ENCODE results near the gene DDX17.
A peak's percentile ranks its signal among the peaks of the same experiment; 100 is the strongest.
"Not testable (repeated sequence)": the region's sequence is repeated elsewhere in the genome, so short reads cannot be mapped to it uniquely, and the experiment has no call there.

Gene DDX17

GRCh38 chr22:38477585-38477984 is 28.5 kb downstream of the DDX17 start:
- H3K4me2 ChIP-seq (ENCODE audit: low read length, poor library complexity, severe bottlenecking), result no peak overlapping the region
- no peak overlapping the region for H4K8ac ChIP-seq (ENCODE audit: low read length)
- no peak overlapping the region for H3K14ac ChIP-seq (ENCODE audit: low read length in 2 of 2)
- H3K4ac ChIP-seq (ENCODE audit: low read depth in 1 of 2, low read length in 2 of 2), result no peak overlapping the region
- no peak overlapping the region for H3K18ac ChIP-seq (ENCODE audit: low read depth in 1 of 2, low read length in 2 of 2)
- no peak overlapping the region for H2BK5ac ChIP-seq (ENCODE audit: low read depth, low read length, poor library complexity, severe bottlenecking)
- peak overlapping the region; percentile 9 for H2AK5ac ChIP-seq (ENCODE audit: low read length, severe bottlenecking)
- no peaks in the 10 kb centered on the region for H3K9me3 ChIP-seq (ENCODE audit: control insufficient read depth, low read length)
- peak overlapping the region; percentile 70 for H3K27ac ChIP-seq (ENCODE audit: low read length, poor library complexity, severe bottlenecking)
- no peak overlapping the region for H2BK15ac ChIP-seq (ENCODE audit: low read depth, poor library complexity, severe bottlenecking)
- no peak overlapping the region for H2BK120ac ChIP-seq (ENCODE audit: low read depth, low read length)
- 100% methylated on average over 1 of the region's 1 CpG for WGBS
- H3K9ac ChIP-seq (ENCODE audit: low read length), result no peak overlapping the region
- H3K27me3 ChIP-seq (ENCODE audit: control insufficient read depth in 1 of 2, insufficient read depth in 1 of 2, low read length in 2 of 2), result no peaks in the 10 kb centered on the region
- no peak overlapping the region for H4K91ac ChIP-seq (ENCODE audit: low read length)
- H3K4me3 ChIP-seq (ENCODE audit: insufficient read depth in 1 of 2, low read depth in 1 of 2, low read length in 2 of 2), result no peak overlapping the region
- no peak overlapping the region for H2AFZ ChIP-seq (ENCODE audit: low read depth, low read length)
- peaks cover 3% of the 10 kb centered on the region for H3K79me1 ChIP-seq (replicated peaks; ENCODE audit: low read length, poor library complexity, severe bottlenecking)
- no peak overlapping the region for H3K23ac ChIP-seq (ENCODE audit: low read length in 2 of 2)
- no peak for DNase-seq
- peaks cover 5% of the 10 kb centered on the region for H3K4me1 ChIP-seq (ENCODE audit: control insufficient read depth, insufficient read depth, low read depth, low read length)
- H2BK12ac ChIP-seq (ENCODE audit: low read length in 2 of 2), result no peak overlapping the region
- peaks cover 17 to 64% of the 10 kb centered on the region in 2 experiments for H3K36me3 ChIP-seq (ENCODE audit: control insufficient read depth in 1 of 2, insufficient read depth in 2 of 2, low read depth in 1 of 2, low read length in 2 of 2)

- H3K14ac ChIP-seq (ENCODE audit: low read length in 2 of 2), result no peak overlapping the region
- no peak overlapping the region for H3K4me2 ChIP-seq (ENCODE audit: low read length, poor library complexity, severe bottlenecking)
- H3K4me3 ChIP-seq (ENCODE audit: insufficient read depth in 1 of 2, low read depth in 1 of 2, low read length in 2 of 2), result no peak overlapping the region
- H3K27me3 ChIP-seq (ENCODE audit: control insufficient read depth in 1 of 2, insufficient read depth in 1 of 2, low read length in 2 of 2), result no peaks in the 10 kb centered on the region
- H4K8ac ChIP-seq (ENCODE audit: low read length), result peak overlapping the region; percentile 19
- DNase-seq, result no peak
- H3K4ac ChIP-seq (ENCODE audit: low read depth in 1 of 2, low read length in 2 of 2), result no peak overlapping the region
- peaks cover 19% of the 10 kb centered on the region for H3K79me1 ChIP-seq (replicated peaks; ENCODE audit: low read length, poor library complexity, severe bottlenecking)
- H2AK5ac ChIP-seq (ENCODE audit: low read length, severe bottlenecking), result no peak overlapping the region
- no peak overlapping the region for H3K9ac ChIP-seq (ENCODE audit: low read length)
- H3K36me3 ChIP-seq (ENCODE audit: control insufficient read depth in 1 of 2, insufficient read depth in 2 of 2, low read depth in 1 of 2, low read length in 2 of 2), result peaks cover 21 to 42% of the 10 kb centered on the region in 2 experiments
- peaks cover 12% of the 10 kb centered on the region for H3K4me1 ChIP-seq (ENCODE audit: control insufficient read depth, insufficient read depth, low read depth, low read length)
- no peak overlapping the region for H2BK120ac ChIP-seq (ENCODE audit: low read depth, low read length)
- H3K23ac ChIP-seq (ENCODE audit: low read length in 2 of 2), result no peak overlapping the region
- WGBS, result 87% methylated on average over 7 of the region's 10 CpGs
- no peak overlapping the region for H2BK12ac ChIP-seq (ENCODE audit: low read length in 2 of 2)
- no peak overlapping the region for H3K27ac ChIP-seq (ENCODE audit: low read length, poor library complexity, severe bottlenecking)
- no peak overlapping the region for H3K18ac ChIP-seq (ENCODE audit: low read depth in 1 of 2, low read length in 2 of 2)
- H2BK5ac ChIP-seq (ENCODE audit: low read depth, low read length, poor library complexity, severe bottlenecking), result no peak overlapping the region
- H4K91ac ChIP-seq (ENCODE audit: low read length), result no peak overlapping the region
- no peak overlapping the region for H2BK15ac ChIP-seq (ENCODE audit: low read depth, poor library complexity, severe bottlenecking)
- H3K9me3 ChIP-seq (ENCODE audit: control insufficient read depth, low read length), result no peaks in the 10 kb centered on the region
- no peak overlapping the region for H2AFZ ChIP-seq (ENCODE audit: low read depth, low read length)
These were observed 32.0 kb downstream of the DDX17 start for GRCh38 chr22:38474003-38474607.

GRCh38 chr22:38471237-38471636 is 34.9 kb downstream of the DDX17 start:
- no peak overlapping the region for H2AFZ ChIP-seq (ENCODE audit: low read depth, low read length)
- peaks cover 25% of the 10 kb centered on the region for H3K79me1 ChIP-seq (replicated peaks; ENCODE audit: low read length, poor library complexity, severe bottlenecking)
- no peak overlapping the region for H2BK5ac ChIP-seq (ENCODE audit: low read depth, low read length, poor library complexity, severe bottlenecking)
- H2AK5ac ChIP-seq (ENCODE audit: low read length, severe bottlenecking), result no peak overlapping the region
- no peak for DNase-seq
- H4K8ac ChIP-seq (ENCODE audit: low read length), result no peak overlapping the region
- H2BK120ac ChIP-seq (ENCODE audit: low read depth, low read length), result no peak overlapping the region
- no peak overlapping the region for H3K4me3 ChIP-seq (ENCODE audit: insufficient read depth in 1 of 2, low read depth in 1 of 2, low read length in 2 of 2)
- H3K27me3 ChIP-seq (ENCODE audit: control insufficient read depth in 1 of 2, insufficient read depth in 1 of 2, low read length in 2 of 2), result no peaks in the 10 kb centered on the region
- no peak overlapping the region for H2BK15ac ChIP-seq (ENCODE audit: low read depth, poor library complexity, severe bottlenecking)
- WGBS, result 94% methylated on average over 11 of the region's 11 CpGs
- H3K18ac ChIP-seq (ENCODE audit: low read depth in 1 of 2, low read length in 2 of 2), result no peak overlapping the region
- no peak overlapping the region for H4K91ac ChIP-seq (ENCODE audit: low read length)
- no peak overlapping the region for H3K9ac ChIP-seq (ENCODE audit: low read length)
- peaks cover 22% of the 10 kb centered on the region for H3K4me1 ChIP-seq (ENCODE audit: control insufficient read depth, insufficient read depth, low read depth, low read length)
- H2BK12ac ChIP-seq (ENCODE audit: low read length in 2 of 2), result no peak overlapping the region
- no peak overlapping the region for H3K4ac ChIP-seq (ENCODE audit: low read depth in 1 of 2, low read length in 2 of 2)
- H3K27ac ChIP-seq (ENCODE audit: low read length, poor library complexity, severe bottlenecking), result no peak overlapping the region
- H3K14ac ChIP-seq (ENCODE audit: low read length in 2 of 2), result no peak overlapping the region
- H3K9me3 ChIP-seq (ENCODE audit: control insufficient read depth, low read length), result no peaks in the 10 kb centered on the region
- H3K4me2 ChIP-seq (ENCODE audit: low read length, poor library complexity, severe bottlenecking), result no peak overlapping the region
- peak overlapping the region in 1 of 2 experiments; percentile 65 for H3K23ac ChIP-seq (ENCODE audit: low read length in 2 of 2)
- peaks cover 21 to 29% of the 10 kb centered on the region in 2 experiments for H3K36me3 ChIP-seq (ENCODE audit: control insufficient read depth in 1 of 2, insufficient read depth in 2 of 2, low read depth in 1 of 2, low read length in 2 of 2)

- not testable (repeated sequence) for H3K9me3 ChIP-seq (ENCODE audit: control insufficient read depth, low read length); H3K4me2 ChIP-seq (ENCODE audit: low read length, poor library complexity, severe bottlenecking); H2BK12ac ChIP-seq (ENCODE audit: low read length in 2 of 2); H4K91ac ChIP-seq (ENCODE audit: low read length); H3K27me3 ChIP-seq (ENCODE audit: control insufficient read depth in 1 of 2, insufficient read depth in 1 of 2, low read length in 2 of 2); H2AK5ac ChIP-seq (ENCODE audit: low read length, severe bottlenecking); H3K27ac ChIP-seq (ENCODE audit: low read length, poor library complexity, severe bottlenecking); H2BK15ac ChIP-seq (ENCODE audit: low read depth, poor library complexity, severe bottlenecking); H3K14ac ChIP-seq (ENCODE audit: low read length in 2 of 2); H3K23ac ChIP-seq (ENCODE audit: low read length in 2 of 2); H3K9ac ChIP-seq (ENCODE audit: low read length); H2BK5ac ChIP-seq (ENCODE audit: low read depth, low read length, poor library complexity, severe bottlenecking); H3K4ac ChIP-seq (ENCODE audit: low read depth in 1 of 2, low read length in 2 of 2); H2BK120ac ChIP-seq (ENCODE audit: low read depth, low read length); H3K4me3 ChIP-seq (ENCODE audit: insufficient read depth in 1 of 2, low read depth in 1 of 2, low read length in 2 of 2); H4K8ac ChIP-seq (ENCODE audit: low read length); DNase-seq; H2AFZ ChIP-seq (ENCODE audit: low read depth, low read length); H3K18ac ChIP-seq (ENCODE audit: low read depth in 1 of 2, low read length in 2 of 2)
- H3K4me1 ChIP-seq (ENCODE audit: control insufficient read depth, insufficient read depth, low read depth, low read length), result peaks cover 22% of the 10 kb centered on the region
- WGBS, result 93% methylated on average over 10 of the region's 10 CpGs
- H3K79me1 ChIP-seq (replicated peaks; ENCODE audit: low read length, poor library complexity, severe bottlenecking), result peaks cover 25% of the 10 kb centered on the region
- peaks cover 21% of the 10 kb centered on the region in 2 experiments for H3K36me3 ChIP-seq (ENCODE audit: control insufficient read depth in 1 of 2, insufficient read depth in 2 of 2, low read depth in 1 of 2, low read length in 2 of 2)
These were observed 35.9 kb downstream of the DDX17 start for GRCh38 chr22:38470179-38470578.

Measured in mesenchymal stem cell (in vitro differentiated cells and primary cell).